Thyroid gland (tissue), 4 donors: ENCODE data around the gene UBAC1.

Experiments used
- CTCF ChIP-seq, 6 experiments: fragments of 200-600 bp in 3 of 6; fragments of 450-650 bp in 3 of 6; sonication (generic) in 3 of 6; IDR thresholded peaks; one replicate each; pipeline ENCODE4 v1.5.1; 2016 to 2019; ENCODE audit warnings: antibody characterized with exemption in 6 of 6, mild to moderate bottlenecking in 2 of 6, inconsistent platforms in 1 of 6, moderate library complexity in 1 of 6
- POLR2A ChIP-seq, 2 donors: fragments of 450-650 bp; IDR thresholded peaks; one replicate each; pipeline ENCODE4 v1.6.1; 2017; ENCODE audit warnings: antibody characterized with exemption in 2 of 2, mild to moderate bottlenecking in 2 of 2, moderate library complexity in 1 of 2

GRCh38 chr9:135974220-135974573 lies 13.0 kb upstream of the UBAC1 start:
- TF ChIP-seq CTCF (IDR thresholded peaks at IDR 0.05) (no peak), POLR2A (IDR thresholded peaks at IDR 0.05) (no peak)
